H54 (cell line): ENCODE data around the gene SUMF1.

Experiments used
- DNase-seq: peaks from one replicate; pipeline ENCODE4 v3.0.0; 2011; ENCODE audit warnings: low spot score, mixed read lengths; ENCODE audit not compliant: insufficient read length
- FAIRE-seq: peaks from 3 replicates; lab custom pipeline; 2011; peaks lifted over from hg19 to GRCh38; lab: Jason Lieb, UNC
- POLR2A ChIP-seq: IDR thresholded peaks from 2 replicates; pipeline ENCODE4 v1.6.1; 2011; ENCODE audit warnings: low read depth, mild to moderate bottlenecking, low read length

SUMF1 gene

GRCh38 chr3:4466741-4467521, at the start of gene SUMF1:
SUMF1 (minus strand) TSS chr3:4467269; CDS start chr3:4467245, 24 bp downstream.
- DNase-seq = peak; percentile 74
- FAIRE-seq = peak; percentile 80
- TF ChIP-seq POLR2A = peak; percentile 63

GRCh38 chr3:4515916-4516579, 49.0 kb upstream of the SUMF1 start:
- DNase-seq (no peak), FAIRE-seq (no peak)
- TF ChIP-seq POLR2A = no peak

GRCh38 chr3:4514916-4515315, 47.8 kb upstream of the SUMF1 start:
- no peak for TF ChIP-seq POLR2A
- FAIRE-seq = no peak

GRCh38 chr3:4514321-4514720, 47.3 kb upstream of the SUMF1 start:
- no peak for TF ChIP-seq POLR2A
- FAIRE-seq = no peak
- no peak for DNase-seq

More at GRCh38 chr3:4514916-4515315, 47.8 kb upstream of the SUMF1 start:
- DNase-seq = no peak

- DNase-seq (no peak), FAIRE-seq (no peak)
- no peak for TF ChIP-seq POLR2A
Observed at GRCh38 chr3:4512895-4513616, 46.0 kb upstream of the SUMF1 start.

- no peak for FAIRE-seq
- no peak for DNase-seq
- TF ChIP-seq POLR2A = no peak
Observed at GRCh38 chr3:4511491-4512262, 44.6 kb upstream of the SUMF1 start.

GRCh38 chr3:4509983-4510755, 43.1 kb upstream of the SUMF1 start:
- DNase-seq (no peak), FAIRE-seq (no peak)
- no peak for TF ChIP-seq POLR2A

- DNase-seq (no peak), FAIRE-seq (no peak)
- no peak for TF ChIP-seq POLR2A
Observed at GRCh38 chr3:4509043-4509442, 42.0 kb upstream of the SUMF1 start.

GRCh38 chr3:4508048-4508981, 41.2 kb upstream of the SUMF1 start:
- DNase-seq (no peak), FAIRE-seq (no peak)
- no peak for TF ChIP-seq POLR2A

GRCh38 chr3:4507024-4507596, 40.0 kb upstream of the SUMF1 start:
- no peak for TF ChIP-seq POLR2A
- DNase-seq (no peak), FAIRE-seq (no peak)

- FAIRE-seq (no peak), DNase-seq (no peak)
- TF ChIP-seq POLR2A = no peak
Observed at GRCh38 chr3:4506559-4507023, 39.5 kb upstream of the SUMF1 start.
